Tracheal epithelial cell (primary cell): ENCODE results near the gene NELFB. TPM values are rescaled to one million over a fixed set of nuclear protein-coding genes. Genes with fewer than 3 reads are reported as not detected.

ENCODE experiments used
- total RNA-seq: library from RNA; depleted of rRNA; stranded (reverse); fragments of >200 nt; gene quantifications from 2 replicates; pipeline ENCODE4 v1.2.1, GENCODE V29; 2014

NELFB gene
- 55.2 and 55.7 TPM in 2 replicates for total RNA-seq

GRCh38 chr9:137254624-137255447 lies at the start of gene NELFB:
Gene NELFB, plus strand, starts transcription at chr9:137255327.

GRCh38 chr9:137222190-137223077 lies 32.7 kb upstream of the NELFB start, which contains the start of gene RNF208:
Gene RNF208, minus strand, starts transcription at chr9:137222240. Its CDS starts 1,028 bp downstream, at chr9:137221212.

GRCh38 chr9:137224830-137225694 lies 30.1 kb upstream of the NELFB start, which contains the start of gene CYSRT1:
Gene CYSRT1, plus strand, starts transcription at chr9:137225174. Its CDS starts 448 bp downstream, at chr9:137225622.

GRCh38 chr9:137227054-137227852 lies 27.9 kb upstream of the NELFB start, which contains the start of gene RNF224:
Gene RNF224, plus strand, starts transcription at chr9:137227502. Its CDS starts 834 bp downstream, at chr9:137228336.

DNA sequence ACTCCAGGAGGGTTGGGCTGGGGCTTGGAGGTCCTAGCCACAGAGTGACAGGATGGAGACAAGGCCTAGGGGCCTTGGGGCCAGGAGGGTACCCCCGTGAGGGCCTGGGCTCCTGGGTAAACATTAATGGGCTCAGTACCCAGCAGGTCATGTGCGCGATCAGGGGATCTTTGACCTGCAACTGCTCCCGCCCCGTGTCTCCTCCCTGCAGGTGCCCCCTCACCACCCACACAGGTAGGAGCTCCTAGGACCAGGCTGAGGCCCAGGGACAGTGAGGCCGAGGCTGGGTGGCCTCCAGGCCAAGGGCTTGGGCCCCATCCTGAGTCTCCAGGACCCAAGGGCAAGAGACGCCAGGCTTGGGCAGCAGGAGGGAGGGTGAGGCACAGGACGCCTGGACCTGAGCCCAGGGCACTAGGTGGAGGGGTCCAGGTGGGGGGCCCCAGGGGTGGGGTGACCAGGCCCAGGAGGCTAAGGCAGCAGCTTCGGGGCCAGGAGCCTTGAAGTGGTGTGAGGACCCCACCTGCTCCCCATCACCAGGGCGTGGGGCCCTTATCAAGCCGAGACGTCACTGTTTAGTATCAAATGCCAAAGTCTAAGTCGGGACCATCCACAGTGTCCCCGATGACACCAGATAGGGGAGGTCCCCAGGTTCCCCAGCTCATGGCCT lies 24.3 kb upstream of the NELFB start, which contains the start of gene SLC34A3:
Gene SLC34A3 (plus strand): TSS at position 197 of the 667 bp plus-strand sequence. CDS start 802 bp downstream, outside the sequence.

DNA sequence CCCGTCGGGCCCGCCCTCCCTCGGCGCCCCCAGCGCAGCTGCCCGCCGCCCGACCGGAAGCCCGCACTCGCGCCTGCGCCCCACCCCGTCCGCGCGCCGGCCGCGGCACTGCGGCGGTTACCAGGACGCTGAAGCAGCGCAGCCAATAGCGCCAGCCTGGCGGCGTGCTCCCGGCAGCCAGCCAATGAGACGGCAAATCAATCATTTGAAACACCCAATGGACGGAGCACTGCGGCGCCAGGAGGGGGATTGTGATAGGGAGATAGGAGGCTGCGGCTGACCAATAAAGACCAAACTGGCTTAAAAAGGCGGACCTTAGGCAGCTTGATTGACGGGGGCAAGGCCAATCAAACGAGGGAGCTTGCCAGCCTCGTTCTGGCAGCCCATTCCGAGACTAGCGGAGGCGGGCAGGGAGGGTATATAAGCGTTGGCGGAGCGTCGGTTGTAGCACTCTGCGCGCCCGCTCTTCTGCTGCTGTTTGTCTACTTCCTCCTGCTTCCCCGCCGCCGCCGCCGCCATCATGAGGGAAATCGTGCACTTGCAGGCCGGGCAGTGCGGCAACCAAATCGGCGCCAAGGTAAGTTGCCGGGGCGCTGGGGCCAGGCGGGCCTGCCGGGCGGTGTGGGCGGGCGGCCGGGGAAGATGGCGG lies 14.2 kb upstream of the NELFB start, which contains the start of gene TUBB4B:
Gene TUBB4B (plus strand): TSS at position 447 of the 649 bp plus-strand sequence. CDS start 74 bp downstream, at position 521.

DNA sequence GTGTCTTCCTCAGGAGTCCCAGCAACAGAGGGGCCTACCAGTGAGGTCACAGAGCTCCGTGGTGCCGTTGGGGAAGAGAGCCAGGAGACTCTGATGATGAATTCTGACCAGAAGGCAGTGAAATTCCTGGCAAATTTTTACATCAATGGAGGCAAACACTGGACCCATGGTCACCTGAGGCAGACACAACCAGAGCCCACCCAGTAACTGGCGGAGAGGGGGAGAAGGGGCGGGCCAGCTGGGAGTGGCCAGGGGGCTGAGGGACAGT lies 4.0 kb upstream of the NELFB start, which contains the start of gene STPG3:
Gene STPG3 (plus strand): TSS at position 93 of the 268 bp plus-strand sequence. CDS start 1 bp downstream, at position 94.

DNA sequence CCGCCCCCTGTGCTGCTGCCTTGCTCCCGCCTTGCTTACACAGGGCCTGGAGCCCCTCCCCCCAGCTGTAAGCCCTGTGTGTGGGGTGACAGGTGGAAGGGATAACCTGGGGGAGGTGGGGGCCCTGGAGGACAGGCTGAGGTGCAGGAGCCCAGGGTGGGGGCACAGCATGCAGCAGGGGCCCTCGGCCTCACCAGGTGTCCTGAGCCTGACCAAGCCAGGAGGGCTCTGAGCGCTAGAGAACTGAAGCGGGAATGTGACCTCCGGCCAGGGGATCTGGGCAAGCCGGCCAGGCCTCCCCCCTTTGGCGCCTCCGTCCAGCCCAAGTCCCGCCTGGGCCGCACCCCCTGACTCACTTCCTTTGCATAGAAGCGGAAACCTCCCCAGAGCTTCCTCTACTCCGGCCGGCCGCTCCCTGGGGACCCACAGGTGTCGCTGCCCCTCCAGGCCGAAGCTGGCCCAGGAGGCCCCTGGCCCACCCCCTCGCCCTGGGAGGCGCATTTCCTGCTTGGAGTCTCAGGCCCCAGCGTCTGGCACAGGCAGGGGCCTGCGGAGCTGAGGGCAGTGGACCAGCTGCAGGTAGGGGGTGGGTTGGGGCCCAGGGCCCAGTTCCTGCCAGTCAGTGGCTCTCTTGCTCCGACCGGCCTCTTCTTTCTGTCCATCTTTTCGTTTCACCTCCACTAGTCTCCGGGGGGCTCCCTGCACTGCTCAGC lies 22.4 kb downstream of the NELFB start, which contains the start of gene TOR4A:
Gene TOR4A (plus strand): TSS at position 398 of the 713 bp plus-strand sequence. CDS start 964 bp downstream, outside the sequence.

GRCh38 chr9:137302118-137302448 lies 47.0 kb downstream of the NELFB start, which contains the start of gene NRARP:
Gene NRARP, minus strand, starts transcription at chr9:137302271. Its CDS starts 343 bp downstream, at chr9:137301928.

Other genes with a start within 250 kb of the NELFB start
- gene ABCA2, start 227.1 kb upstream of the NELFB start, total RNA-seq: 9.8 and 13.0 TPM in 2 replicates
- not detected in 2 replicates for gene FUT7, start 223.2 kb upstream of the NELFB start, total RNA-seq
- gene NPDC1, start 209.2 kb upstream of the NELFB start, total RNA-seq: 8.3 and 9.4 TPM in 2 replicates
- 0.21 and 1.7 TPM in 2 replicates for gene ENTPD2, start 201.3 kb upstream of the NELFB start, total RNA-seq
- 1.1 and 4.1 TPM in 2 replicates for gene SAPCD2, start 184.8 kb upstream of the NELFB start, total RNA-seq
- gene UAP1L1, start 177.8 kb upstream of the NELFB start, total RNA-seq: 1.7 and 13.3 TPM in 2 replicates
- 69.9 and 71.4 TPM in 2 replicates for gene MAN1B1, start 168.3 kb upstream of the NELFB start, total RNA-seq
- gene DPP7, start 140.6 kb upstream of the NELFB start, total RNA-seq: 76.1 and 80.4 TPM in 2 replicates
- 0.21 and 0.48 TPM in 2 replicates for gene GRIN1, start 116.2 kb upstream of the NELFB start, total RNA-seq
- 0.24 TPM in 1 of 2 replicates, not detected in the other for gene LRRC26, start 85.3 kb upstream of the NELFB start, total RNA-seq
- gene TMEM210, start 83.3 kb upstream of the NELFB start, total RNA-seq: not detected in 2 replicates
- 8.5 and 9.6 TPM in 2 replicates for gene ANAPC2, start 66.8 kb upstream of the NELFB start, total RNA-seq
- 76.3 and 93.3 TPM in 2 replicates for gene SSNA1, start 66.7 kb upstream of the NELFB start, total RNA-seq
- gene TPRN, start 54.6 kb upstream of the NELFB start, total RNA-seq: 4.1 and 6.4 TPM in 2 replicates
- gene TMEM203, start 49.7 kb upstream of the NELFB start, total RNA-seq: 34.0 and 66.9 TPM in 2 replicates
- gene NDOR1, start 49.6 kb upstream of the NELFB start, total RNA-seq: 2.7 and 6.2 TPM in 2 replicates
- gene RNF208, start 33.1 kb upstream of the NELFB start, total RNA-seq: 0.24 and 0.64 TPM in 2 replicates
- 0.72 and 6.0 TPM in 2 replicates for gene CYSRT1, start 30.2 kb upstream of the NELFB start, total RNA-seq
- gene RNF224, start 27.8 kb upstream of the NELFB start, total RNA-seq: under 0.01 and 0.21 TPM in 2 replicates
- gene SLC34A3, start 24.4 kb upstream of the NELFB start, total RNA-seq: not detected in 2 replicates
- 94.4 and 132 TPM in 2 replicates for gene TUBB4B, start 14.0 kb upstream of the NELFB start, total RNA-seq
- gene STPG3, start 4.0 kb upstream of the NELFB start, total RNA-seq: not detected in 2 replicates
- gene TOR4A, start 22.4 kb downstream of the NELFB start, total RNA-seq: 35.6 and 36.1 TPM in 2 replicates
- 10.0 and 15.7 TPM in 2 replicates for gene NRARP, start 46.9 kb downstream of the NELFB start, total RNA-seq
- 12.8 and 22.6 TPM in 2 replicates for gene EXD3, start 167.8 kb downstream of the NELFB start, total RNA-seq
- gene NOXA1, start 168.1 kb downstream of the NELFB start, total RNA-seq: 1.9 and 2.2 TPM in 2 replicates
- 0.24 TPM in 1 of 2 replicates, not detected in the other for gene ENTPD8, start 186.0 kb downstream of the NELFB start, total RNA-seq
- gene NSMF, start 204.0 kb downstream of the NELFB start, total RNA-seq: 23.1 and 33.0 TPM in 2 replicates